HFF-Myc (cell line): ENCODE results near the gene JAKMIP2.

Source experiments
- DNase-seq: peaks from one replicate; pipeline ENCODE4 v3.0.0-alpha.2; 2011; ENCODE audit warnings: low read depth; ENCODE audit errors: extremely low read depth
- H3K4me3 ChIP-seq: replicated peaks from 2 replicates; pipeline ENCODE4 v1.5.1; 2011; ENCODE audit warnings: low read depth, mild to moderate bottlenecking, control low read depth, low read length
- TF ChIP-seq, protein P1 (sequence below): IDR thresholded peaks from 2 replicates; pipeline ENCODE4 v1.5.1; 2012; ENCODE audit warnings: mild to moderate bottlenecking, low read depth, low read length, control low read depth; ENCODE audit errors: missing control alignments

JAKMIP2 gene

DNA sequence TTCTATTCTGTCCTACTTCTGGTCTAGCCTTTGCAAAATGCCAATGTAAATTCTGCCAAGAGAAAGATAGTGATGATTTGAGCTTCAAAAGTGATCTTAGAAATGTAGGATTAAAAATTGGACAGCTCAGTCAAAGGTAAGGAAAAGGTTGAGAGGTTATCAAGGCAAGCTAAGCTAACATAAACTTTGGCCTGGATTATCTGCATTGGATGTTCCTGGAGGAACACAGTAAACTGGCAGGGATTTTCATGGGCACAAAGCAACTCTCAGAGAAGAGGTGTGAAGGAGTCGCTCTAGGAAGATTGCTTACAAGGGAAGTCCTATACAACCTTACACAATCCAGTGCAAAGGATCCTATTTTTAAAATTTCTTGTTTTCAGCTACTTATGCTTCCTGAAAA, 115.2 kb downstream of the JAKMIP2 start:
- no peak for DNase-seq
- TF ChIP-seq, protein P1, sequence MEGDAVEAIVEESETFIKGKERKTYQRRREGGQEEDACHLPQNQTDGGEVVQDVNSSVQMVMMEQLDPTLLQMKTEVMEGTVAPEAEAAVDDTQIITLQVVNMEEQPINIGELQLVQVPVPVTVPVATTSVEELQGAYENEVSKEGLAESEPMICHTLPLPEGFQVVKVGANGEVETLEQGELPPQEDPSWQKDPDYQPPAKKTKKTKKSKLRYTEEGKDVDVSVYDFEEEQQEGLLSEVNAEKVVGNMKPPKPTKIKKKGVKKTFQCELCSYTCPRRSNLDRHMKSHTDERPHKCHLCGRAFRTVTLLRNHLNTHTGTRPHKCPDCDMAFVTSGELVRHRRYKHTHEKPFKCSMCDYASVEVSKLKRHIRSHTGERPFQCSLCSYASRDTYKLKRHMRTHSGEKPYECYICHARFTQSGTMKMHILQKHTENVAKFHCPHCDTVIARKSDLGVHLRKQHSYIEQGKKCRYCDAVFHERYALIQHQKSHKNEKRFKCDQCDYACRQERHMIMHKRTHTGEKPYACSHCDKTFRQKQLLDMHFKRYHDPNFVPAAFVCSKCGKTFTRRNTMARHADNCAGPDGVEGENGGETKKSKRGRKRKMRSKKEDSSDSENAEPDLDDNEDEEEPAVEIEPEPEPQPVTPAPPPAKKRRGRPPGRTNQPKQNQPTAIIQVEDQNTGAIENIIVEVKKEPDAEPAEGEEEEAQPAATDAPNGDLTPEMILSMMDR, result no peak
- no peak overlapping the region for H3K4me3 ChIP-seq

DNA sequence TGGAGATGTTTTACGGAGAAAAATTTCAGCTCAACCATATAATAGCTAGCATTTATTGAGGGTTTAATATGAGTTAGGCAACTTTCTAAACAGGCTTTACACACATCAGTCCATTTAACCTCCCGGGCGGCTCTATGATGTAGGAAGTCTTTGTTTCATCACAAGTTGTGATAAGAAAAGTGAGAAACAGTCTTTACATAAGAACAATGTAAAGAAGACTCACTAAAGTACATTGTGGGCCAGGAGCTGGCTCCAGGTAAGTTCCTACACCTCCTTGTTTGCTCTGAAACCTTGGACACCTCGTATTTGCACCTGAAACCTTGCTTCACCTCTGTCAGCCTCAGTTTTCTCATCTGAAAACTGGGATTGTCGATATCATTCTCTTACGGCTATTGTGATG, 116.1 kb downstream of the JAKMIP2 start:
- TF ChIP-seq, protein P1, result no peak
- H3K4me3 ChIP-seq, result no peak overlapping the region
- no peak for DNase-seq

DNA sequence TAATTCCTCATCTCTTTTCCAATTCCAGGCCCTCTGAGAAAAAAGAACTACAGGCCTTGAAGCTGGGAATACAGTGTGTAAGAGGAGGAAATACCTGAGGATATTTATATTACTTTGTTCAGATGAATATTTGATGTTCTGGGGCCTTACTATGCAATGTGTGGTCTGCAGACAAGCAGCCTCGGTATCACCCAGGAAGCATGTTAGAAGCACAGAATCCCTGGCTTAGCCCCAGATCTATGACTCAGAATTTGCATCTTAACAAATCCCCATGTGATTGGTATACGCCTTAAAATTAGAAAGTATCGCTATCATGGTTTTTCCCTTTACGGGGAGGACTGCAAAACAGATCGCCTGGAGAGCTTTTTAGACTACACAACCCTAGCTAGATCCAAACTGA, 121.0 kb downstream of the JAKMIP2 start:
- no peak overlapping the region for H3K4me3 ChIP-seq
- DNase-seq, result no peak
- TF ChIP-seq, protein P1, result no peak

DNA sequence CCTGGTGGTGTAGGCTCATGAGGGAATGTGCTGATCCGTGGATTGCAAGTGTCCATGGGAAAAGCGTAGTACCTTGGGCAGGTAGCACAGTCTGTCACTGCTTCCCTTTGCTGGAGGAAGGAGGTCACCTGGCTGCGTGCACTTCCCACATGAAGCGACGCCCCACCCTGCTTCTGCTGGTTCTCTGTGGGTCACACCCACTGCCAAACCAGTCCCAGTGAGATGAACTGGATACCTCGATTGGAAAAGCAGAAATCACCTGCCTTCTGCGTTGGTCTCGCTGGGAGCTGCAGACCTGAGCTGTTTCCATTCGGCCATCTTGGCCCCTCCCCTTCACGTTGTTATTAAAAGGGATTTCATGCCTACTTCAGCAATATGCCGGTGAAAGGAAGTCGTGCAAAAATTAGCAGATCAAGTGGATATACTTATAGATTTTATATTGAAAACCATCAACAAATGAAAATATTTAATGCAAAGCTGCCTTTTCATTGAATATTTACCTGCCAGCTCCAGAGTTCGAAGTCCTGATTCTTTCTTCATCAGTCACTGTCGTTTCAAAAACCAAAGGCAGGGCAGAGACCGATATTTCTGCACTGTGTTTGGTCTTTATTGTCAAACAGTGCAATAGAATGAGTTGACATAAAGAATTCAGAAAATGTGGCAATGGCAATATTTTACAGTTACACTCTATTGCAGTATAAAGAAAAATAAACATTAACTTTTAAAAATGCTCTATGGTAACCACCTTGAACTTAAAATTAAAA, 123.2 kb downstream of the JAKMIP2 start:
- H3K4me3 ChIP-seq, result no peak overlapping the region
- no peak for DNase-seq
- TF ChIP-seq, protein P1, result no peak

DNA sequence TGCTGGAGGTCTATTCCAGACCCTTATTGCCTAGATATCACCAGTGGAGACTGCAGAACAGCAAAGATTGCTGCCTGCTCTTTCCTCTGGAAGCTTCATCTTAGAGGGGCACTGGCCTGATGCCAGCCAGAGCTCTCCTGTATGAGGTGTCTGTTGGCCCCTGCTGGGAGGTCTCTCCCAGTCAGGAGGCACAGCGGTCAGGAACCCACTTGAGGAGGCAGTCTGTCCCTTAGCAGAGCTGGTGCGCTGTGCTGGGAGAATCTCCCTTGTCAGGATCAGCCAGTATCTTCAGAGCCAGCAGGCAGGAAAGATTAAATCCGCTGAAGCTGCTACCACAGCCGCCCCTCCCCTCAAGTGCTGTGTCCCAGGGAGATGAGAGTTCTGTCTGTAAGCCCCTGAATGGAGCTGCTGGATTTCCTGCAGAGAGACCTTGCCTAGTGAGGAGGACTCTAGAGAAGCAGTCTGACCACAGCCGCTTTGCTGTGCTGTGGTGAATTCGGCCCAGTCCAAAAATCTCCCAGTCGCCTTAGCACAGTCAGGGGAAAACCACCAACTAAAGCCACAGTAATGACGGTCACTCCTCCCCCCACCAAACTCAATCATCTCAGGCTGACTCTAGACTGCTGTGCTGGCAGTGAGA, 124.1 kb downstream of the JAKMIP2 start:
- DNase-seq, result no peak
- TF ChIP-seq, protein P1, result no peak
- no peak overlapping the region for H3K4me3 ChIP-seq

DNA sequence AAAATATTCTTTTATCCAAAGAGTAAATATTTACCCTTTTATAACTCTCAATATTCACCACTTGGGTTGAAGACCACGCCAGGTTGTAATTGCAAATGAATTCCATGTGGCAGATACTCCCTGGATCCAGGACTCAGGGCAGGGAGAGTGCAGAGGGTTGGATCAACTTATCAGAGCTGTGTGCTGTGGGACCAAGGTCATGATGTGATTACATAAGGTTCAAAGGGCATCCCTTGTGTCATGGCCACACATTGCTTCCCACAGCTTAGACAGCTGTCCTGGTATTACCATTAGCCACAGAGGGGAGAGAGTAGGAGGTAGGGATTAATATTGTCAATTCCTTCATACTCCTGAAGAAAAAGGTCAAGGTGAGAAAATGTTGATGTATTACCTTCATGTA, 133.9 kb downstream of the JAKMIP2 start:
- no peak for DNase-seq
- H3K4me3 ChIP-seq, result no peak overlapping the region
- TF ChIP-seq, protein P1, result no peak

DNA sequence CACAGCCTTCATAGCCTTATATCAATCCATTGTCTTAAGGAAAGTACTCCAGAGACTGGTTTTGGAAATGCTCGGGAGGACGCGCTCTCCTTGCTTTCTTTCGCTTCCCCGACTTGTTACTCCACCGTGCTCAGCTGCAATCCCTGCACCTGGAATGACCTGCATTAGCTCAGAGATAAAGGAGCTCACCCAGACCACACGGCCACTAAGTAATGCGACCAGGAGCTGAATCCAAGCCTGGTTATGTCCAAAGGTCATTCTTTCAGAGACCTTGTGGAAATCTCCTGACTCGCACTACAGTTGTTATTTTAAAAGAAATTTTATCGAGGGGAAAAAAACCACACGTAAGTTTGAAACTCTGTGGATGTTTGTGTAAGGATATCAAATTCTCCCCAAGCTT, 137.3 kb downstream of the JAKMIP2 start:
- DNase-seq, result no peak
- TF ChIP-seq, protein P1, result no peak
- no peak overlapping the region for H3K4me3 ChIP-seq
